Lower lobe of right lung (tissue), 2 donors: ENCODE data around the gene MAN2B1. TPM values are rescaled to one million over a fixed set of nuclear protein-coding genes. Genes with fewer than 3 reads are reported as not detected.
A peak's percentile ranks its signal among the peaks of the same experiment; 100 is the strongest.

ENCODE experiments used
- ATAC-seq, 2 donors: fragments of 200-7000 bp; cut with Tn5 transposase; one replicate each; pipeline ENCODE4 v1.9.1; 2020 to 2022; ENCODE audit warnings: mild to moderate bottlenecking in 2 of 2, moderate library complexity in 2 of 2
- DNase-seq: peaks from one replicate; pipeline ENCODE4 v3.0.0-alpha.2; 2020
- H3K27ac ChIP-seq: fragments of 200-600 bp; one replicate; pipeline ENCODE4 v1.8.0; 2022
- H3K27me3 ChIP-seq: fragments of 200-600 bp; one replicate; pipeline ENCODE4 v1.8.0; 2022; ENCODE audit warnings: low read depth
- H3K36me3 ChIP-seq: fragments of 200-600 bp; one replicate; pipeline ENCODE4 v1.8.0; 2022; ENCODE audit warnings: mild to moderate bottlenecking
- H3K4me1 ChIP-seq: fragments of 200-600 bp; one replicate; pipeline ENCODE4 v1.8.0; 2022
- H3K4me3 ChIP-seq: fragments of 200-600 bp; one replicate; pipeline ENCODE4 v1.8.0; 2022; ENCODE audit warnings: mild to moderate bottlenecking
- H3K9me3 ChIP-seq: fragments of 200-600 bp; one replicate; pipeline ENCODE4 v1.8.0; 2022
- CTCF ChIP-seq: fragments of 200-600 bp; IDR thresholded peaks from one replicate; pipeline ENCODE4 v1.8.0; 2022; ENCODE audit warnings: antibody characterized with exemption, mild to moderate bottlenecking
- intact Hi-C: fragments of 100-400 bp; cut with DNase I; formaldehyde crosslinking; loops from one replicate; pipeline ENCODE4 v1.11.0; 2022
- total RNA-seq: library from RNA; stranded (reverse); fragmentation: NEBNext Ultra II Directional; extraction: Animal tissue kit (Norgen Biotek cat#: 25700); gene quantifications from one replicate; pipeline ENCODE4 v1.2.1, GENCODE V29; 2021
- donor health status: DM: no; HTN: yes; CAD: no; lungs with severe emphysema.

The MAN2B1 gene
- total RNA-seq, 1 donor from 2014 or later = 251 TPM

GRCh38 chr19:12610540-12611360 is 55.8 kb downstream of the MAN2B1 start, which contains the start of the genes ZNF490 and ZNF791:
Gene ZNF490, minus strand, starts transcription at chr19:12610813. Its CDS starts 133 bp downstream, at chr19:12610680.
Gene ZNF791, plus strand, starts transcription at chr19:12610920. Its CDS starts 160 bp downstream, at chr19:12611080.
- Histone ChIP-seq H3K4me1 (peaks cover 46% of the 10 kb centered on the region), H3K27ac (peak within 1 kb of the TSS; percentile 99), H3K27me3 (no peaks in the 10 kb centered on the region), H3K9me3 (no peaks in the 10 kb centered on the region), H3K36me3 (peaks cover 60% of the 10 kb centered on the region), H3K4me3 (peak within 1 kb of the TSS; percentile 93)
- intact Hi-C loops = no loop called here
- no peak for TF ChIP-seq CTCF
- DNase-seq (peak; percentile 98), ATAC-seq (peak; percentile 99 to 100)

GRCh38 chr19:12607631-12608030 is 58.9 kb downstream of the MAN2B1 start:
- intact Hi-C loops = no loop called here
- peaks cover 27% of the 10 kb centered on the region for H3K4me1 ChIP-seq
- no peak for TF ChIP-seq CTCF
- no peaks in the 10 kb centered on the region for H3K27me3 ChIP-seq
- DNase-seq (no peak), ATAC-seq (no peak)
- no peak overlapping the region for H3K4me3 ChIP-seq
- no peak overlapping the region for H3K27ac ChIP-seq
- H3K9me3 ChIP-seq = no peaks in the 10 kb centered on the region
- H3K36me3 ChIP-seq = peaks cover 53% of the 10 kb centered on the region

GRCh38 chr19:12606796-12607195 is 59.7 kb downstream of the MAN2B1 start:
- H3K9me3 ChIP-seq = no peaks in the 10 kb centered on the region
- ATAC-seq = no peak
- no peak for TF ChIP-seq CTCF

GRCh38 chr19:12603714-12604113 is 62.8 kb downstream of the MAN2B1 start:
- Histone ChIP-seq H3K4me1 (no peaks in the 10 kb centered on the region), H3K4me3 (no peak overlapping the region), H3K27ac (no peak overlapping the region), H3K36me3 (peaks cover 69% of the 10 kb centered on the region), H3K9me3 (no peaks in the 10 kb centered on the region), H3K27me3 (no peaks in the 10 kb centered on the region)
- no peak for ATAC-seq
- intact Hi-C loops = no loop called here
- no peak for TF ChIP-seq CTCF
- DNase-seq = no peak

More at GRCh38 chr19:12606796-12607195, 59.7 kb downstream of the MAN2B1 start:
- no peak for DNase-seq
- H3K27me3 ChIP-seq = no peaks in the 10 kb centered on the region
- peaks cover 54% of the 10 kb centered on the region for H3K36me3 ChIP-seq
- intact Hi-C loops = no loop called here
- no peak overlapping the region for H3K27ac ChIP-seq
- peaks cover 18% of the 10 kb centered on the region for H3K4me1 ChIP-seq
- no peak overlapping the region for H3K4me3 ChIP-seq

GRCh38 chr19:12597594-12597993 is 68.9 kb downstream of the MAN2B1 start:
- no peak overlapping the region for H3K27ac ChIP-seq
- H3K4me3 ChIP-seq = no peak overlapping the region
- H3K9me3 ChIP-seq = no peaks in the 10 kb centered on the region
- H3K36me3 ChIP-seq = peaks cover 38% of the 10 kb centered on the region
- no peaks in the 10 kb centered on the region for H3K27me3 ChIP-seq
- DNase-seq = no peak
- intact Hi-C loops = no loop called here
- peak in 1 of 2 donors; percentile 53 for ATAC-seq
- peaks cover 4% of the 10 kb centered on the region for H3K4me1 ChIP-seq
- TF ChIP-seq CTCF = no peak
